H9 (cell line): Measurements from ENCODE around the gene ATF3. TPM values are rescaled to one million over a fixed set of nuclear protein-coding genes. Genes with fewer than 3 reads are reported as not detected.

Experiments
- DNase-seq: peaks from one replicate; pipeline ENCODE4 v3.0.0-alpha.2; 2017
- H2AFZ ChIP-seq: one replicate; pipeline ENCODE4 v1.6.1; 2013; ENCODE audit warnings: mild to moderate bottlenecking, low read length, control low read depth, moderate library complexity
- H2AK5ac ChIP-seq: 2 replicates; pipeline ENCODE4 v1.6.1; 2013; ENCODE audit warnings: low read length, control low read depth, mixed read lengths; ENCODE audit not compliant: insufficient read length
- H2BK120ac ChIP-seq: one replicate; pipeline ENCODE4 v1.6.1; 2013; ENCODE audit warnings: low read depth, mild to moderate bottlenecking, low read length, control low read depth, inconsistent platforms; ENCODE audit not compliant: poor library complexity, severe bottlenecking
- H2BK12ac ChIP-seq: 2 replicates; pipeline ENCODE4 v1.6.1; 2013; ENCODE audit warnings: low read length, control low read depth, mixed read lengths, low read depth; ENCODE audit not compliant: insufficient read length
- H2BK15ac ChIP-seq: 2 replicates; pipeline ENCODE4 v1.6.1; 2013; ENCODE audit warnings: low read depth, low read length, control low read depth
- H2BK20ac ChIP-seq: one replicate; pipeline ENCODE4 v1.6.1; 2013; ENCODE audit warnings: low read depth, mild to moderate bottlenecking, low read length, control low read depth, inconsistent platforms; ENCODE audit not compliant: poor library complexity, severe bottlenecking
- H2BK5ac ChIP-seq: 2 replicates; pipeline ENCODE4 v1.6.1; 2013; ENCODE audit warnings: low read length, control low read depth, mixed read lengths; ENCODE audit not compliant: insufficient read length
- H3K14ac ChIP-seq: 2 replicates; pipeline ENCODE4 v1.6.1; 2013; ENCODE audit warnings: low read length, control low read depth; ENCODE audit not compliant: insufficient read depth
- H3K18ac ChIP-seq: 2 replicates; pipeline ENCODE4 v1.6.1; 2013; ENCODE audit warnings: low read depth, mild to moderate bottlenecking, mixed read lengths, low read length, control low read depth; ENCODE audit not compliant: insufficient read length
- H3K23ac ChIP-seq: 2 replicates; pipeline ENCODE4 v1.6.1; 2013; ENCODE audit warnings: low read length, control low read depth, mixed read lengths, low read depth; ENCODE audit not compliant: insufficient read length
- H3K23me2 ChIP-seq: 2 replicates; pipeline ENCODE4 v1.6.1; 2013; ENCODE audit warnings: low read depth, mild to moderate bottlenecking, mixed read lengths, low read length, control low read depth; ENCODE audit not compliant: insufficient read length, poor library complexity, severe bottlenecking
- H3K27ac ChIP-seq: 2 replicates; pipeline ENCODE4 v1.5.1; 2013; ENCODE audit warnings: low read length, control low read depth, mixed read lengths, low read depth; ENCODE audit not compliant: insufficient read length
- H3K27me3 ChIP-seq: 2 replicates; pipeline ENCODE4 v1.6.1; 2013; ENCODE audit warnings: low read length, control low read depth, inconsistent platforms; ENCODE audit not compliant: insufficient read depth
- H3K4ac ChIP-seq: 2 replicates; pipeline ENCODE4 v1.6.1; 2013; ENCODE audit warnings: low read depth, mild to moderate bottlenecking, control low read depth, inconsistent platforms, low read length, moderate library complexity
- H3K4me1 ChIP-seq: 2 replicates; pipeline ENCODE4 v1.6.1; 2013; ENCODE audit warnings: low read length, control low read depth, inconsistent platforms; ENCODE audit not compliant: insufficient read depth
- H3K4me2 ChIP-seq: 2 replicates; pipeline ENCODE4 v1.6.1; 2013; ENCODE audit warnings: low read length, control low read depth, mixed read lengths; ENCODE audit not compliant: insufficient read length, insufficient read depth
- H3K56ac ChIP-seq: 2 replicates; pipeline ENCODE4 v1.6.1; 2013; ENCODE audit warnings: low read depth, mild to moderate bottlenecking, mixed read lengths, low read length, control low read depth; ENCODE audit not compliant: insufficient read length
- H3K79me1 ChIP-seq: 2 replicates; pipeline ENCODE4 v1.6.1; 2013; ENCODE audit warnings: low read depth, mild to moderate bottlenecking, moderate library complexity, low read length, control low read depth, inconsistent platforms; ENCODE audit not compliant: insufficient read depth, poor library complexity, severe bottlenecking
- H3K79me2 ChIP-seq: 2 replicates; pipeline ENCODE4 v1.6.1; 2013; ENCODE audit warnings: low read length, control low read depth, inconsistent platforms; ENCODE audit not compliant: insufficient read depth
- H3K9ac ChIP-seq: 2 replicates; pipeline ENCODE4 v1.6.1; 2013; ENCODE audit warnings: low read length, control low read depth, mixed read lengths; ENCODE audit not compliant: insufficient read length; ENCODE audit errors: extremely low read depth
- H3K9me3 ChIP-seq: one replicate; pipeline ENCODE4 v1.6.1; 2013; ENCODE audit warnings: low read depth, low read length, inconsistent platforms; ENCODE audit not compliant: control insufficient read depth
- H3T11ph ChIP-seq: one replicate; pipeline ENCODE4 v1.6.1; 2013; ENCODE audit warnings: mild to moderate bottlenecking, low read length, control low read depth, inconsistent platforms
- H4K20me1 ChIP-seq: one replicate; pipeline ENCODE4 v1.6.1; 2013; ENCODE audit not compliant: control insufficient read depth, insufficient read length, insufficient read depth
- H4K5ac ChIP-seq: 2 replicates; pipeline ENCODE4 v1.6.1; 2013; ENCODE audit warnings: low read depth, mild to moderate bottlenecking, mixed read lengths, low read length, control low read depth; ENCODE audit not compliant: insufficient read length
- H4K8ac ChIP-seq: replicated peaks from 2 replicates; pipeline ENCODE4 v1.6.1; 2013; ENCODE audit warnings: low read length, control low read depth, mixed read lengths, low read depth; ENCODE audit not compliant: insufficient read length
- H4K91ac ChIP-seq: 2 replicates; pipeline ENCODE4 v1.6.1; 2013; ENCODE audit warnings: low read depth, mild to moderate bottlenecking, moderate library complexity, mixed read lengths, low read length, control low read depth; ENCODE audit not compliant: insufficient read length
- H3K27ac Mint-ChIP-seq, 3 experiments: 2 replicates in 2 of 3; 3 replicates in 1 of 3; pipeline ENCODE4 v1.8.0; 2020 to 2021; ENCODE audit warnings: mixed read lengths in 3 of 3, mild to moderate bottlenecking in 1 of 3, moderate library complexity in 1 of 3
- H3K27me3 Mint-ChIP-seq: 2 replicates; pipeline ENCODE4 v1.8.0; 2021; ENCODE audit warnings: low read depth, mild to moderate bottlenecking, moderate library complexity, mixed read lengths
- H3K36me3 Mint-ChIP-seq, 3 experiments: 2 replicates in 2 of 3; 3 replicates in 1 of 3; pipeline ENCODE4 v1.8.0; 2020 to 2021; ENCODE audit warnings: low read depth in 3 of 3, mixed read lengths in 3 of 3; ENCODE audit not compliant: insufficient read depth in 1 of 3
- H3K4me1 Mint-ChIP-seq, 2 experiments: 2 replicates each; pipeline ENCODE4 v1.8.0; 2020; ENCODE audit warnings: mixed read lengths in 2 of 2
- H3K4me3 Mint-ChIP-seq, 2 experiments: 2 replicates in 1 of 2; 3 replicates in 1 of 2; pipeline ENCODE4 v1.8.0; 2020 to 2021; ENCODE audit warnings: mild to moderate bottlenecking in 2 of 2, mixed read lengths in 2 of 2, moderate library complexity in 1 of 2
- H3K9me3 Mint-ChIP-seq, 2 experiments: 2 replicates in 1 of 2; 3 replicates in 1 of 2; pipeline ENCODE4 v1.8.0; 2020; ENCODE audit warnings: mild to moderate bottlenecking in 2 of 2, mixed read lengths in 2 of 2, moderate library complexity in 1 of 2
- CTCF ChIP-seq: fragments of 200-600 bp; sonication (generic); conservative IDR thresholded peaks from 3 replicates; pipeline ENCODE4 v1.8.0; 2021; ENCODE audit warnings: antibody characterized with exemption, mild to moderate bottlenecking
- WGBS: extraction: QIAGEN DNeasy Blood & Tissue Kit; methylation state at CpG from one replicate; pipeline ENCODE4 v1.1.7; 2013; ENCODE audit warnings: missing lambda C conversion rate, low lambda C conversion rate, mixed read lengths; ENCODE audit not compliant: insufficient read length; ENCODE audit errors: extremely low coverage; 5-methylcytosine and 5-hydroxymethylcytosine counted together
- total RNA-seq: library from RNA; stranded (reverse); gene quantifications from 2 replicates; pipeline ENCODE4 v1.2.1, GENCODE V29; 2021

The ATF3 gene
- total RNA-seq, 1 experiment from 2014 or later: 14.7 TPM

GRCh38 chr1:212614453-212615200, 6.1 kb downstream of the ATF3 start:
- H3K4me3 Mint-ChIP-seq: no peak overlapping the region
- WGBS: no CpG with 5 or more reads among the region's 5 CpGs
- no peaks in the 10 kb centered on the region; a peak in 1 of 5 replicates for H3K9me3 Mint-ChIP-seq

More at GRCh38 chr1:212614453-212615200, 6.1 kb downstream of the ATF3 start:
- no peak overlapping the region for H4K8ac ChIP-seq
- no peak overlapping the region for H3T11ph ChIP-seq
- no peak overlapping the region for H3K27ac ChIP-seq
- H3K14ac ChIP-seq: no peak overlapping the region
- H3K4ac ChIP-seq: no peak overlapping the region
- H2BK20ac ChIP-seq: no peak overlapping the region
- peaks cover 52 to 53% of the 10 kb centered on the region in 2 experiments for H3K4me1 Mint-ChIP-seq
- H2BK12ac ChIP-seq: no peak overlapping the region
- H3K36me3 Mint-ChIP-seq: peaks cover 34 to 55% (median 47%) of the 10 kb centered on the region in 3 experiments
- peaks cover 4% of the 10 kb centered on the region for H3K23me2 ChIP-seq
- H3K27ac Mint-ChIP-seq: no peak overlapping the region
- no peak overlapping the region for H2AK5ac ChIP-seq
- no peak overlapping the region for H4K91ac ChIP-seq
- TF ChIP-seq CTCF: no peak
- no peak overlapping the region for H3K9ac ChIP-seq
- H3K79me1 ChIP-seq: no peaks in the 10 kb centered on the region
- no peaks in the 10 kb centered on the region for H3K9me3 ChIP-seq
- no peak overlapping the region for H3K4me2 ChIP-seq
- H2BK5ac ChIP-seq: no peak overlapping the region
- no peak overlapping the region for H2BK15ac ChIP-seq
- H3K27me3 ChIP-seq: peaks cover 7% of the 10 kb centered on the region; the same call in 1 of the 2 replicates
- H3K56ac ChIP-seq: no peak overlapping the region
- H3K27me3 Mint-ChIP-seq: peaks cover 18% of the 10 kb centered on the region
- H4K5ac ChIP-seq: no peak overlapping the region
- DNase-seq: no peak
- H2BK120ac ChIP-seq: no peak overlapping the region
- H3K23ac ChIP-seq: no peak overlapping the region
- H3K4me1 ChIP-seq: peaks cover 13% of the 10 kb centered on the region
- H3K18ac ChIP-seq: no peak overlapping the region
- H3K79me2 ChIP-seq: peaks cover 11% of the 10 kb centered on the region; the same call in 1 of the 2 replicates
- no peak overlapping the region for H2AFZ ChIP-seq
- H4K20me1 ChIP-seq: no peaks in the 10 kb centered on the region
